OCI-LY3 (cell line): ENCODE results near the gene CCDC68.

Experiments
- EZH2phosphoT487 ChIP-seq: fragments of 200-600 bp; shearing (Covaris generic); IDR thresholded peaks from 2 replicates; pipeline ENCODE4 v1.6.1; 2018; ENCODE audit warnings: antibody characterized with exemption, mixed run types, low read depth
- TF ChIP-seq, protein P1 (sequence below): fragments of 200-600, 300-600 bp; sonication (generic); IDR thresholded peaks from 2 replicates; pipeline ENCODE4 v1.5.1; 2014; ENCODE audit warnings: antibody characterized with exemption, low read length, low read depth

DNA sequence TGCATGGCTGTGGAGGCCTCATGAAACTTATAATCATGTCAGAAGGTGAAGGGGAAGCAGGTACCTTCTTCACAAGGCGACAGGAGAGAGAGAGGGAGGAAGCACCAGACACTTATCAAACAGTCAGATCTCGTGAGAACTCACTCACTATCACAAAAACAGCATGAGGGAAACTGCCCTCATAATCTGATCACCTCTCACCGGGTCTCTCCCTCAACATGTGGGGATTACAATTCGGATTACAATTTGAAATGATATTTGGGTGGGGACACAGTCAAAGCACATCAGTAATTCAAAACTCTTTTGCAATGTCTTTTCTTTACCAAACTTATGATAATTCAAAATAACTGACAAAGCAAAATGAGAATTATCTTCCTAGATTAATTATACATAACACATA, 8.5 kb upstream of the CCDC68 start:
- TF ChIP-seq, protein P1, sequence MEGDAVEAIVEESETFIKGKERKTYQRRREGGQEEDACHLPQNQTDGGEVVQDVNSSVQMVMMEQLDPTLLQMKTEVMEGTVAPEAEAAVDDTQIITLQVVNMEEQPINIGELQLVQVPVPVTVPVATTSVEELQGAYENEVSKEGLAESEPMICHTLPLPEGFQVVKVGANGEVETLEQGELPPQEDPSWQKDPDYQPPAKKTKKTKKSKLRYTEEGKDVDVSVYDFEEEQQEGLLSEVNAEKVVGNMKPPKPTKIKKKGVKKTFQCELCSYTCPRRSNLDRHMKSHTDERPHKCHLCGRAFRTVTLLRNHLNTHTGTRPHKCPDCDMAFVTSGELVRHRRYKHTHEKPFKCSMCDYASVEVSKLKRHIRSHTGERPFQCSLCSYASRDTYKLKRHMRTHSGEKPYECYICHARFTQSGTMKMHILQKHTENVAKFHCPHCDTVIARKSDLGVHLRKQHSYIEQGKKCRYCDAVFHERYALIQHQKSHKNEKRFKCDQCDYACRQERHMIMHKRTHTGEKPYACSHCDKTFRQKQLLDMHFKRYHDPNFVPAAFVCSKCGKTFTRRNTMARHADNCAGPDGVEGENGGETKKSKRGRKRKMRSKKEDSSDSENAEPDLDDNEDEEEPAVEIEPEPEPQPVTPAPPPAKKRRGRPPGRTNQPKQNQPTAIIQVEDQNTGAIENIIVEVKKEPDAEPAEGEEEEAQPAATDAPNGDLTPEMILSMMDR, result no peak
- TF ChIP-seq EZH2phosphoT487, result no peak
